ENCODE data around the gene PCDHGC3. TPM values are rescaled to one million over a fixed set of nuclear protein-coding genes. Genes with fewer than 3 reads are reported as not detected.

Gene PCDHGC3
- total and polyA plus RNA-seq, 4 donors: 3.7 to 11.0 (median 6.2) TPM

GRCh38 chr5:141492168-141492885 lies 16.6 kb downstream of the PCDHGC3 start:
- TF ChIP-seq REST (IDR thresholded peaks at IDR 0.05): no peak
- no peak for TF ChIP-seq FOXA1 (IDR thresholded peaks at IDR 0.05)
- TF ChIP-seq TAF1 (conservative IDR thresholded peaks at IDR 0.05): no peak
- TF ChIP-seq ATF3 (IDR thresholded peaks at IDR 0.05): no peak
- no peak for TF ChIP-seq NR2F2 (IDR thresholded peaks at IDR 0.05)
- no peak for TF ChIP-seq MAX (IDR thresholded peaks at IDR 0.05)
- no peak for TF ChIP-seq GABPA (IDR thresholded peaks at IDR 0.05 in 1 of 2, conservative IDR thresholded peaks at IDR 0.05 in 1 of 2)
- no peak for TF ChIP-seq YY1 (IDR thresholded peaks at IDR 0.05)
- TF ChIP-seq SP1 (IDR thresholded peaks at IDR 0.05): no peak
- no peak for TF ChIP-seq FOXA2 (IDR thresholded peaks at IDR 0.05)
- TF ChIP-seq CTCF (IDR thresholded peaks at IDR 0.05; ENCODE audit: low read depth, low read length, missing input control): no peak
- no peak for TF ChIP-seq ZBTB33 (IDR thresholded peaks at IDR 0.05)
- TF ChIP-seq HNF4G (IDR thresholded peaks at IDR 0.05): no peak
- TF ChIP-seq JUND (IDR thresholded peaks at IDR 0.05): no peak
- TF ChIP-seq RXRA (IDR thresholded peaks at IDR 0.05): no peak
- no peak for TF ChIP-seq HNF4A (conservative IDR thresholded peaks at IDR 0.05)
- no peak for TF ChIP-seq EGR1 (IDR thresholded peaks at IDR 0.05; ENCODE audit: low read depth in 2 of 2)
- no peak for TF ChIP-seq RAD21 (IDR thresholded peaks at IDR 0.05)
- DNase-seq (ENCODE audit: low spot score): no peak
- 24% methylated on average over 68 of the region's 68 CpGs for WGBS
- Histone ChIP-seq H3K27me3 (ENCODE audit: control insufficient read depth in 4 of 4, insufficient read depth in 4 of 4, low read length in 3 of 4) (no peaks in the 10 kb centered on the region), H3K27ac (ENCODE audit: low read depth in 1 of 2, low read length in 2 of 2) (no peak overlapping the region), H3K4me3 (ENCODE audit: low read depth in 1 of 3, low read length in 3 of 3) (peak overlapping the region in 1 of 3 donors; percentile 5), H3K36me3 (ENCODE audit: control insufficient read depth in 4 of 4, insufficient read depth in 3 of 4, low read depth in 1 of 4, low read length in 3 of 4) (no peaks in the 10 kb centered on the region), H3K4me1 (ENCODE audit: control insufficient read depth in 4 of 4, insufficient read depth in 4 of 4, low read length in 3 of 4) (peaks cover 0 to 9% (median 4%) of the 10 kb centered on the region in 4 donors), H3K9ac (ENCODE audit: low read depth in 1 of 2, low read length in 2 of 2) (no peak overlapping the region), H3K9me3 (ENCODE audit: control insufficient read depth in 4 of 4, low read length in 3 of 4) (peaks cover 0 to 2% (median 0%) of the 10 kb centered on the region in 4 donors)

All from liver (tissue), 9 donors.